8988T (cell line): ENCODE data around the gene DAGLA.
"Not testable (repeated sequence)": the region's sequence is repeated elsewhere in the genome, so short reads cannot be mapped to it uniquely, and the experiment has no call there.

ENCODE experiments used
- DNase-seq: peaks from one replicate; pipeline ENCODE4 v3.0.0; 2011

The DAGLA gene

GRCh38 chr11:61666684-61667297, 13.4 kb upstream of the DAGLA start:
- no peak for DNase-seq

GRCh38 chr11:61667684-61668305, 12.4 kb upstream of the DAGLA start:
- DNase-seq: no peak

GRCh38 chr11:61669417-61669816, 10.8 kb upstream of the DAGLA start:
- DNase-seq: no peak

GRCh38 chr11:61670626-61671025, 9.6 kb upstream of the DAGLA start:
- no peak for DNase-seq

GRCh38 chr11:61671527-61671926, 8.7 kb upstream of the DAGLA start:
- no peak for DNase-seq

GRCh38 chr11:61673946-61674467, 6.2 kb upstream of the DAGLA start:
- not testable (repeated sequence) for DNase-seq

GRCh38 chr11:61675826-61676225, 4.4 kb upstream of the DAGLA start:
- DNase-seq: no peak

GRCh38 chr11:61679296-61679695, 895 bp upstream of the DAGLA start:
- DNase-seq: no peak

- DNase-seq: no peak
Measured at GRCh38 chr11:61680622-61681221, 531 bp downstream of the DAGLA start.

- DNase-seq: no peak
Measured at GRCh38 chr11:61682093-61682732, 2.0 kb downstream of the DAGLA start.

GRCh38 chr11:61682906-61683675, 2.9 kb downstream of the DAGLA start:
- DNase-seq: no peak

GRCh38 chr11:61683961-61684869, 4.0 kb downstream of the DAGLA start:
- no peak for DNase-seq

- no peak for DNase-seq
Measured at GRCh38 chr11:61684870-61685616, 4.9 kb downstream of the DAGLA start.

GRCh38 chr11:61685617-61685967, 5.4 kb downstream of the DAGLA start:
- DNase-seq: no peak

- no peak for DNase-seq
Measured at GRCh38 chr11:61686066-61686465, 5.9 kb downstream of the DAGLA start.

- no peak for DNase-seq
Measured at GRCh38 chr11:61686469-61686868, 6.3 kb downstream of the DAGLA start.

GRCh38 chr11:61687420-61687819, 7.2 kb downstream of the DAGLA start:
- no peak for DNase-seq

- DNase-seq: no peak
Measured at GRCh38 chr11:61688365-61689163, 8.4 kb downstream of the DAGLA start.

GRCh38 chr11:61689164-61689496, 8.9 kb downstream of the DAGLA start:
- no peak for DNase-seq

GRCh38 chr11:61690706-61691379, 10.7 kb downstream of the DAGLA start:
- DNase-seq: no peak
